HG02678 (cell line): ENCODE measurements around the gene CCDC88C.
"Not testable (repeated sequence)": the region's sequence is repeated elsewhere in the genome, so short reads cannot be mapped to it uniquely, and the experiment has no call there.

ENCODE experiments used
- ATAC-seq: cut with Tn5 transposase; IDR thresholded peaks from one replicate; pipeline ENCODE4 v1.9.1; 2021; ENCODE audit warnings: mild to moderate bottlenecking, moderate library complexity; ENCODE audit not compliant: unreplicated experiment

Gene CCDC88C

DNA sequence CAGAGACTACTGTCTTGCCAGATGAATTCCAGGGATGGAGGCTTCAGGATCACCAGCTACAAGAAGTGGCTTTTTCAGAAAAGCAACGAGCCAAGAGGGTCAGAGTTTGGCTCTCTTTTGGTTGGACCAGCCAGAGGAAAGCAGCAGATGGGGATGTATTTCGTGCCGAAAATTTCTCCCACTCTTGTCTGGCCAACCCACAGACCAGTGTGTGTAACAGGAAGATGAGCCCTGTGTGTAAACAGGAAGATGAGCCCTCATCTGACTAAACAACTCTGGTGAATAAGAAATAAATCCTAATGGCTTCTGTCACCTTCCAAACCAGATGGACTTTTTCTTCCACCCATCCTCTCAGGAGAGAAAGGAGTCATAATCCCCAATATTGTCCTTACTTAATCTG is 186.2 kb downstream of the CCDC88C start:
- ATAC-seq: no peak

DNA sequence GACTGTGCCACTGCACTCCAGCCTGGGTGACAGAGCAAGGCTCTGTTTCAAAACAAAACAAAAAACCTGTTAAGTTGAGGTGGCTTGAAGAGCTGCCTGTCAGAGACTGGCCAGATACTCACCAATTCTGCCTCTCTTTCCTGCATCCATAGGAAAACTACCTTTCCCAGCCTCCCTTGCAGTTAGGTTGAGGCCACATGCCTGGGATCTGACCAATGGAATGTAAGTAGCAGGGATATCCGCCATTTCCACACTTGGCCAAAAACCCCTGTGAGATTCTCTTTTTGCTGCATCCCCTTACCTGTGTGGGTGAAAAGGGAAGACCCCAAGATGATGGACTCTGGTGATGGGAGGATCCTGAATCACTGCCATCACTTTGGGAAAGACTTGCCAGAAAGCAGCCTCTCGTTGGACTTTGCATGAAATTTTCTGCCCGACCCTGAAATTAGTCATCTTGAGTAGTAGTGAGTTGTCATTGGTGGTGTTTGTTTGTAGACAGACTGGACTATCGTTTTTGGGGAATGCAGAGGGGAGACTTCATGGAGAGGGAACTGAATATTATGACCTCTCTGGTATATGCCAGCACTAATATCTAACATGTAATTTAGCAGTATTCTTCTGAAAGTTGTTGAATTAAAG is 187.1 kb downstream of the CCDC88C start:
- no peak for ATAC-seq

DNA sequence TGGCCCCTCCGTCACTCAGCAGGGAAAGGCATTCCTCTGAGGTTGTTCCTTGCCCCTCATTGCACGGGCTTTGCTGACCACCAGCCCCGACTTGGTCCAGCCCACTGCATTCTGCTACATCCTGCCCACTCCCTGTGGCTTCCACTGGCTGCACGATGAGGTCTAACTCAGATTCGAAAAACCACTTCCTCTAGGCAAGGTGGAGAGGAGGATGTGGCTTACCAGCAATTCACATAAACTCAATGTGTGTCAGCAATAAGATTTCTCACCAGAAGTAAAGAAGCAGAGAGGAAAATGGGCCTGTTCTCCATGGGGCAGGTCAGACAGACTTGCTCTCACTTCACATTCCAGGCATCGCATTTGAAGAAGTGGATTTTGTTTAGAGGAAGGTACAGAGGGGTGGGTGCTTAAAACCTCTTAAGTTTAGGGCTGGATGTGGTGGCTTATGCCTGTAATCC is 187.8 kb downstream of the CCDC88C start:
- ATAC-seq: peak; percentile 75

DNA sequence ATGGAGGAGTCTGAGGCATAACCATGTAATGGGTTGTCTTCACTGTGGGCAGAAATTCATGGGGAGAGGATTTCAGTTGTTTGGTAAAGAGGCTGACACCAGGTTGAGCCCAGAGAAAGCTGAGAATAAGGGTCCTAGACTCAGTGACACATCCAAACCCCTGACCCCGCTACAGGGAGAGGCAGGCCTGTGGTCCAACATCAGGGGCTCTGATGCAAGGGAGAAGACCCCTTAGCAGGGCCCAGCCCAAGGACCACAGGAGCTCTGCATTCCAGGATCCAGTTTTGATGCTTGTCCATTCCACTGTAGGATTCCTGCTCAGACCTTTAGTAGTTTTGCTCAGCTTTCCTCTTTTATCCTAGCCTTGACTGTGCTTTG is 188.6 kb downstream of the CCDC88C start:
- ATAC-seq: no peak

DNA sequence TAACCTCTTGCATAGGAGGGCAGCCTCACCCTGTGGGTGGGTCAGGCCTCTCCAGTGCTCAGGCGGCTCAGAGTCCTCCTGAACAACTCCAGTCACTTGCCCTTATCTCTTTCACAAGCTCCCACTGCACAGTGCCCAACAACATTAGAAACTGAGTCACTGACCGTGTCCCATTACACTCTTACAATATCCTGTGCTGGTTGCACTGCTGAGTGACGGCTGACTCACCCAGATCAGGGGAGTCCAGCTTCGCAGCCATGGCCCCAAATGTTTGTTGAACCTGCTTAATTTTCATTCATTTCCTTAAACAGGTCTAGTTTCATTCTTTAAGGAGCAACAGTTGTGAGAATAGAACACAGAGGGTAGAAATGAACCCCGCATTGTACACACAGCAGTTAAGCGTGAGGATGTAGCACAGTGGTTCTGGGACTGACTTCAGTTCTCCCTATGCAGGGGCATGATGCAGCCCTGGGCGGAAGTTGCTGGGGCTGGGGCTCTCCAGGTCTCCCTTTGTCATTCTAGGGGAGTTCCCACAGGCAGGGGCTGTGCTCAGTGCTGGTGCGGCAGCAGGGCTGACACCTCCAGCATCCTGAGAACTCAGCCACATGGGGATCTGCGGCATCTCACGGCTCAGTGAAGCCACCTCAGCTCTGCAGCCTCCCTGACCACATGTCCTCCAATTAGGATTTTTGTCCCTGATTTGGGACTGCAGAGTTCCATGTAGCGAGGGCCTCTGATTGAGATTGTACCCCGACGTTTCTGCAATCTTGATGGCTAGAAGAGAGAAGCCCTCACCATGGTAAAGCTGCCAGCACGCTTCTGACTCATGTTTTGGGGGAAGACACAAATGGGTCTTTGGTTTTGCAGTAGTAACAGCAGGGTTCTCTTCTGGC is 189.3 kb downstream of the CCDC88C start:
- ATAC-seq: peak; percentile 82

DNA sequence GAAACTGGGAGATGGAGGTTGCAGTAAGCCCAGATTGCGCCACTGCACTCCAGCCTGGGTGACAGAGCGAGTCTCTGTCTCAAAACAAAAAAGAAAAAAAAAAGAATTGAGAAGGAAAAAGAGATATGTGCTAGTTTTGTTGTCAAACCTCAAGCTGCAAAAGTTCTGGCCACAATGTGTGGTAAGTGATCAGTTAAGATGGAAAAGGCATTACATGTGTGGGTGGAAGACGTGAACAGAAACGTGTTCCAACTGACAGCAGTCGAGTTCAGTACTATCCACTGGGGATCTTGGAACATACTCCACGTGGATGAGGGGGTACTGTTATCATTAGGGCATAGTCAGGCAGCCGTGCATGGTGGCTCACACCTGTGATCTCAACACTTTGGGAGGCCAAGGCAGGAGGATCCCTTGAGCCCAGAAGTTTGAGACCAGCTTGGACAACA is 190.4 kb downstream of the CCDC88C start:
- no peak for ATAC-seq

DNA sequence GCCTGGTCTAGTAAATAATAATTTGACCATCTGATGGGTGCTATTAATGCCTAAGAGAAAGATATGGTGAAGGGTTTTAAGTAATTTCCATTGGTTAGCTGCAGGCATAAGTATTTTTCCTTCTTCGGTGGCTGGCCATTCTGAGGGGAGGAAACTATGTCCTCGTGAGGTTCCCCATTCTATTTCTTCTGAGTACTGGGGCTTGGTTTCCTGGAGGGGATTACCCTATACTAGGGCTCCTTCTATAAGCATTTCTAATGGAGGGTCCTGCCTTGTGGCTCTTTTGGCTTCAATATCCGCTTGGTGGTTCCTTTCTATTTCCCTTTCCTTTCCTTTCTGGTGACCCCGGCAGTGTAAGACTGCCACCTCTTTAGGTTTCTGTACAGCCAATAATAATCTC is 191.3 kb downstream of the CCDC88C start:
- ATAC-seq: not testable (repeated sequence)

DNA sequence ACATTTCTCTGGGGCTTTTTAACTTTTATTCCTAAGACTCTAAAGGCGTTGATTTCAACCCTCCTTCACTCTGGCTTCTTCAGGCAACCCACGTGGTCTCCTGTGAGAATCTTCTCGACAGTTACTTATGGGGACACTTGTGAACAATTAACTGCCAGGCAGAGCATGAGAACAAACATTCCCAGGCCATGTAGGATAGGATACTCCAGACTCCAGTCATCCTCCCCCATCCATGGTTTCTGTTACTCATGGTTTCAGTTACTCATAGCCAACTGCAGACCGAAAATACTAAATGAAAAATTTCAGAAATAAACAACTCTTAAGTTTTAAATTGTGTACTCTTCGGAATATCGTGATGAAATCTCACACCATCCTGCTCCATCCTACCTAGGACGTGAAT is 192.6 kb downstream of the CCDC88C start:
- no peak for ATAC-seq

DNA sequence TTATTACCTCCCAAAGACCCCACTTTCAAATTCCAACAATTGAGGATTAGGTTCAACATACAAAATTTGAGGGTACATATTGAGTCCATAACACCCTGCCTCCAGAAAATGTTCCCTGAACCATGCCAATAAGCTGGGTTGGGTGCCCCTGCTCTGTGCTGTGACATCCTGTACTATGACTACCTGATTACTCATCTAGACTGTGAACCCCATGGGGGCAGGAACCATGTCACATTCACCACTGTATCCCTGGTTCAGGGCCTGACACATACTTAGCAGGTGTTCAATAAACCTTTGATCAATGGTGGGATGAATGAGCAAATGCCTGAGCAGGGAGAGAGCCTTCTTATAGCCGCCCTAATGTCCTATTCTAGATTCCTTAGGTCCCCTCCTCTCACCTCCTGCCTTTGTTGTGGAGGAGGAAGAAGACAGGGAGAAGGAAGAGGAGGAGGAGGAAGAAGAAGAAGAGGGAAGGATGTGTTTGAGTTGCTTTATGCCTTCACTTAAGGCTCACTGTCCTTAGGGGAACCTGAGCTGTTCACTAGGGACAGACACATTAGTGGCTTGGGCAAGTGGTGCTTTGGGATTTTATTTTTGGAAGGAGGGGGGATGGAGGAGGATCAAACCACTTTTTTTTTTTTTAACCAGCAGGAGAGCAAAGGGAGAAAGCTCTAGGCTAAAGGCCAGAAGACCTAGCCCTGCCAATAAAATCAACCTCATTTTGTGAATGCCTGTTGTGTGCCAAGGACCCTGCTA is 194.4 kb downstream of the CCDC88C start:
- no peak for ATAC-seq
